GM18517 (cell line): ENCODE results near the gene TNS3.
"Not testable (repeated sequence)": the region's sequence is repeated elsewhere in the genome, so short reads cannot be mapped to it uniquely, and the experiment has no call there.

Experiments used
- ATAC-seq: cut with Tn5 transposase; IDR thresholded peaks from one replicate; pipeline ENCODE4 v1.9.1; 2021; ENCODE audit warnings: mild to moderate bottlenecking, moderate library complexity; ENCODE audit not compliant: unreplicated experiment

TNS3 gene

DNA sequence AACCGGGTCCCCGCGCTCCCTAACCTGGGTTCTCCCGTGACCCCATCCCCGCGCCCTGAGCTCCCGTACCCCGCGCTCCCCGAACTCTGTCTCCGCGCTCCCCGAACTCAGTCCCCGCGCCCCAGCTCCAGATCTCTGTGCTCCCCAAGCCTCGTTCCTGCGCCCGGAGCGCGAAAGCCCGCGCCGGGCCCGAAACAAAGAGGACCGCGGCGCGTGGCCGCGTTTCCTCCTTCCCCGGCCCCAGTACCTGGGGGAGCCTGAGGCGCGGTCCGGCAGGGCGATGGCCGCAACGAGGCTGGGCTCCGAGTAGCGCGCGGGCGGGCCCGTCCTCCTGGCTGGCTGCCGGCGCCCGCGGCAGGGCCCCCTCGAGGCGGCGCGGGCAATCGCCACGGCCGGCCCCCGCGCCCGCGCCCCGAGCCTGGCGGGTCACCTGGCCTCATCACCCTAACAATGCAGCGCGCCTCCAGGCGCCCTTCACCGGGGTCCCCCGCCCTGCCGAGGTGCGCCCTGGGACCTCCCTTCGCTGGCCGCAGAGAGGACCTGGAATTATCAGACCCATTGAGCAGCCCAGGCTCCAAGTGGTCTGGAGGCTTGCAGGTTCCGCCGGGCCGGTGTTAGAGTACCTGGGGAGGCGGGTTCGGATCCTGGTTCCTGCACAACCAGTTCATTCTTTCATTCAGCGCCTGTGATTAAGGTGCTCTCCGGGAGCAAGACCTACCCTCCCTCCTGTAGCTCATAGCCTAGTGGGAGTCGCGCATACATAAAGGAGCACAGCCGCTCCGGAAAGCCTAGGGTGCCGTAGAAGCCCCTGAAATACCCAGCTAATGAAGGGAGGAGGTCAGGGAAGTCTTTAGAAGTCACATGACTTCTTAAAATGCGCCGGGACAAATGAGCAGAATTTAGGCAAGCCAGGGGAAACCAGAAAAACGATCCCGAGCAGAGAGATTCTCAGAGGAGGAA, at the start of gene TNS3:
Gene TNS3 (minus strand): TSS at position 308 of the 960 bp plus-strand sequence. CDS start 142,475 bp downstream, outside the sequence.
- no peak for ATAC-seq

GRCh38 chr7:47631711-47632110, 49.8 kb upstream of the TNS3 start:
- no peak for ATAC-seq

GRCh38 chr7:47627580-47628283, 45.8 kb upstream of the TNS3 start:
- ATAC-seq, result peak; percentile 82

DNA sequence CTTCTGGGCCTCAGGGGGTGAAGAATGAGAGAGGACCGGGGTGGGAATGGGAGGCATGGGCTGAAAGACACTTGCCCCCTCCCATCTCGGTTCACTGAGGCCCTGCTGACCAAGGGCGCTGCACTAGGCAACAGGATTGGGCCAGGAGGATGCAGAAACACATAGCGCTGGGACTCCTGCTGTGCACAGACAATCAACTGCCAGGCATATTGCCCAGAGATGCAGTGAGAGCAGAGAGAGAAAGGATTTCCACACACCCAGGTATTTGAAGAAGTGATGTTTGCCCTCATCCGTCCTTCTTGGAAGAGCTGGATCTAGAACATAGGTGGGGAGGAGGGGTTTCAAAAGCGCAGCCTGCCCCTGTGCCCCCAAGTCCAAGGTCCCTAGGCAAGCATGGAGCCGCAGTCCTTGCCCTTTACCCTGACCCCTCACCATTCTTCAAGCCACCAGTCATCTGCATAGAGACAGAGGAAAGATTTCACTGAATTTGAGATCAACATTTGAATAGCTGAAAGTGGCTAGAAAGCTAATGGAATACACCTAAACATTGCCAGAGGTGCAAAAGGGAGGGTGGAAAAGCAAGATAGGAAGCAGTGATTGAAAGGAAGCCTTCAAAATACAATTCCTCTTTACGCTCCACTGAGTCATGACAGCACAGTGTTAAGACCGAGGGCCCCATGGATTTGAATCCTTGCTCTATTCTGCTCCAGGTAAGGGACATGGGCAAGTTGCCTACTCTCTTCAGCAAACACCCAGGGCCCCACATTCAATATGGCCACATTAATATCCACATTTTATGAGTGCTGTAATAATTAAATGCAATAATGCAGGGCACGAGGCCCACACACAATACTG, 44.2 kb upstream of the TNS3 start:
- ATAC-seq, result no peak

- ATAC-seq, result no peak
Measured at GRCh38 chr7:47624689-47625088, 42.8 kb upstream of the TNS3 start.

DNA sequence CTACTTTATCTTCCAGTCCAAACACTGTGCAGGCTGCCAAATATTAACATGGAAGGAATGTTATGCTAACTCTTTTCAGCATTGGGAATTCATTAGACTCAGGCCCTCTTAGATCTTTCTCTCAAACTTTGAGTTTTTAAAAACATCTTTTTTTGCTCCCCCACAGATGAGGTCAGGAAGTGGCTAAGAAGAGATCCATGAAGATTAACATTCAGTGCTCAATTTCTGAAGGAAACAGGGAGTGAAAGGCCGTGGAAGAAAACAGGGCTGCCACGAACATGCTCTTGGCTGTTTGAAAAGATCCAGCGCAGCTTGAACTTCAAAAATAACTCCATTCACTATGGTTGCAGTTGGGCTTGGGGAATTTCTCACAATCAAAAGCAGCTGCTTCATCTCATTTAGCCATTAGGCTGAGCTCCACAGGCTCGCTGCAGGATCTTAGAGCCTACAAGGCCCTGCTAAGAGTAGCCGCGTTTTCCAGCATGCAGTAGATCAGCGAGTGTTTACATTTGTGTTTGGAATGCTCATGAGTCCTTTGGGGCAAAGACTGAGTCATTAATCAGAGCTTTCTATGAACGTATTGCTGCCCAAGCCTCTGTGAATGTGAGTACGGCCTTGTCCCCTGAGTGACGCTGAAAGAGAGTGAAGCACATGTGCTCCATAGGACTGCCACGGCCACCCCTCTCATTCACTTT, 41.2 kb upstream of the TNS3 start:
- no peak for ATAC-seq

- ATAC-seq, result no peak
Measured at GRCh38 chr7:47622586-47622945, 40.7 kb upstream of the TNS3 start.

DNA sequence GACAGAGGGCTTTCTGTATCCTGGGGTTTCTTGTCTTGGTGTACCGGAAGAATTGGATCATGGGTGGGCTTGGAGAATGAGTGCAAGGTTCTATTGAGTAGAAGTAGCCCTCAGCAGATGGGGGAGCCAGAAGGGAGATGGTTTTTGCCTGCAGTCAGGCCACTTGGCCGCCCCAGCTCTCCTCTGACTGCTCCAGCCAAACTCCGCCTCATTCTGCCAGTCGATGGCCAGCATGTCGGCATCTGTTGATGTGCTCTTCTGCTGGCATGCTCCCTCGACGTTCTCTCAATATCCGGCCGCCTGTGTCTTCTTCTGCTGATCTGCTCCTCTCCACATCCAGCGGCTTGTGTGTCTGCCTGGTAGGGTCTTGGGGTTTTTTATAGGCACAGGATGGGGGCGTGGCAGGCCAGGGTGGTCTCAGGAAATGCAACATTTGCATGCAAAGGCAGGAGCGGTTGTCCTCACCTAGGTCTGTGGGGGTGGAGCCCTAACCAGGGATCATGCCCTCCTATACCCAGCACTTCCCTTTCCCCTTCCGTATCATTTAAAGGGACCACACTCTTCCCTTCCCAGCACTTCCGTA, 40.2 kb upstream of the TNS3 start:
- ATAC-seq, result no peak

GRCh38 chr7:47621347-47621746, 39.4 kb upstream of the TNS3 start:
- no peak for ATAC-seq

- ATAC-seq, result no peak
Measured at GRCh38 chr7:47619806-47620205, 37.9 kb upstream of the TNS3 start.

GRCh38 chr7:47617131-47617530, 35.2 kb upstream of the TNS3 start:
- ATAC-seq, result no peak

DNA sequence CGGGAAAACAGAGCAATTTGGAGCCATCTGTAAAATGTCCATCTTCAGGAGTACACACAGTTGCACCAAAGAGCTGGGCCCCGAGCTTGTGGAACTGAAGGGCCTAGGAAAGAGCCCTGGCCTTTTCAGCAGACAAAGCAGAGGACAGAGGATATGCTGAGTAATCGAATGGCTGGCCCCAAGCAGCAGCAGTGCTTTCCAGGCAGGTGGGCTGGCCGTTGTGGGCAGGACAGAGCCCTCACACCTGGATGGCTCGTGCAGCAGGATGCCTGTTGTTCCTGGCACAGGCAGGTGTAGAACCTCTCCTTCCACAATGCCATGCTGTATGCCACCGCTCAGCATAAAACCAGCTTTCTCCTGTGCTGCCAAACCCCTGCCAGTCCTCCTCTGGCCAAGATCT, 32.5 kb upstream of the TNS3 start:
- ATAC-seq, result no peak

DNA sequence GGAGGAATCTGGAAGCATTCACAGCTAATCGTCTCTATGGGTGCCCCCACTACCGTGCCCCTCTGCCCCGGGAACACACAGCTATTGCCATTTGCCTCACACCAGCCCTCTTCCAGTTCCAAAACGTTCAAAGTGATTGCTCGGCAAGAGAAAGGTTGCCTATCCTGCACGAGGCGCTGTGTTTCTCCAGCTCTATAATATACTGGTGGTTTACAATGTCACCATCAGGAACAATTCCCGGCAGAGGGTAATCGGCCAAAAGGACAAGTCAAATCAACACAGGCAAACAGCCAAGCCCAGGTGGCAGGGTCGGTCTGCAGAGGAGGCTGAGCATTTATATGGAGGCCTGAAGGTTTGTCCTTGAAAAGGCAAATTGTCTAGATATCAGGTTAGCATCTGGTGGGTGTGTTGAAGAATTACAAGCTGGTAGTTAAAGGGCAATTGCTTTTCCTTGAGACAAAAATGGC, 29.2 kb upstream of the TNS3 start:
- no peak for ATAC-seq

DNA sequence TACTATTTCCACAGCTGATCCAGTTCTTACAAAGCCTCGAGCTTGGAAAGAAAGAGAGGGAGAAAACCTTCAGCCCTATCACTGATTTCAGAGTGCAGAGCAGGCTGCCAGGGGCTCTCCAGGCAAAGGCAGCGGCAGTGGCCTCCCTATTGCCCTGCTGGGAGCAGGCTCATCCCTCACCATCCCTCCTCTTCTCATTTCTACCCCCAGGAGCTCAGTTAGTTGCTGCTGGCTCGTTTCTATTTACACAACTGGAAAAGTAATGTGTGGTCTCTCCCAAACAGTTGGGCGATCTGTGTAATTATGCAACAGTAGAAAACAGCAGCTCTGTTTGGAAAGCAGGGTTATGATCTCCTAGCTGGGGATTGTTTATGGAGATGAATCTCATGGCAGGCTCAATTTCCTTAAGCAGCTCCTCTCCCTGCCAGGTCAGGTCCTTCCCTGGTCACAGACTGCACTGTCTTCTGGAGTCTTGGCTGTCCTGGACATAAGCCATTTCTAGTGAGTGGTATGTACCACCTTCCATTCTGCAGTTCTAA, 28.7 kb upstream of the TNS3 start:
- ATAC-seq, result no peak

GRCh38 chr7:47609803-47610452, 28.0 kb upstream of the TNS3 start:
- no peak for ATAC-seq

- not testable (repeated sequence) for ATAC-seq
Measured at GRCh38 chr7:47606593-47607046, 24.7 kb upstream of the TNS3 start.

- ATAC-seq, result no peak
Measured at GRCh38 chr7:47605816-47606575, 24.1 kb upstream of the TNS3 start.

DNA sequence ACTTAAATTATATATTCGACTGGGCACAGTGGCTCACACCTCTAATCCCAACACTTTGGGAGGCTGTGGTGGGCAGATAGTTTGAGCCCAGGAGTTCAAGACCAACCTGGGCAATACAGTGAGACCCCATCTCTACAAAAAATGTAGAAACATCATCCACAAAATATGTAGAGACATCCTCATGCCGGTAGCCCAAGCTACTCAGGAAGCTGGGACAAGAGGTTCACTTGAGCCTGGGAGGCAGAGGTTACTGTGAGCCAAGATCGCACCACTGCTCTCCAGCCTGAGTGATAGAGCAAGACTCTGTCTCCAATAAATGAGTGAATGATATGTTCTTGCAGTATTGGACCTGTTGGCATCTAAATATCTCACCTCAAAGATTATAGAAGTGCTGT, 22.6 kb upstream of the TNS3 start:
- no peak for ATAC-seq
